Left ventricle myocardium inferior (tissue), 1 donor: ENCODE results near the gene C14orf132. TPM values are rescaled to one million over a fixed set of nuclear protein-coding genes. Genes with fewer than 3 reads are reported as not detected.

Experiments used
- DNase-seq: peaks from one replicate; pipeline ENCODE4 v3.0.0-alpha.2; 2020
- H3K27ac ChIP-seq: fragments of 200-600 bp; replicated peaks from 2 replicates; pipeline ENCODE4 v1.8.0; 2021
- H3K27me3 ChIP-seq: fragments of 200-600 bp; 2 replicates; pipeline ENCODE4 v1.8.0; 2021; ENCODE audit warnings: low read depth
- H3K36me3 ChIP-seq: fragments of 200-600 bp; 2 replicates; pipeline ENCODE4 v1.8.0; 2021
- H3K4me1 ChIP-seq: fragments of 200-600 bp; 2 replicates; pipeline ENCODE4 v1.8.0; 2021
- H3K4me3 ChIP-seq: fragments of 200-600 bp; 2 replicates; pipeline ENCODE4 v1.8.0; 2021; ENCODE audit warnings: mild to moderate bottlenecking, moderate library complexity
- H3K9me3 ChIP-seq: fragments of 200-600 bp; replicated peaks from 2 replicates; pipeline ENCODE4 v1.8.0; 2021
- intact Hi-C: fragments of 100-400 bp; cut with micrococcal nuclease; formaldehyde crosslinking; loops from one replicate; pipeline ENCODE4 v1.11.0; 2022
- total RNA-seq: library from RNA; stranded (reverse); fragmentation: NEBNext Ultra II Directional; extraction: Animal tissue kit (Norgen Biotek cat#: 25700); gene quantifications from one replicate; pipeline ENCODE4 v1.2.1, GENCODE V29; 2021
- TF ChIP-seq, protein P1 (sequence below): fragments of 200-600 bp; IDR thresholded peaks from 2 replicates; pipeline ENCODE4 v1.8.0; 2021; ENCODE audit warnings: antibody characterized with exemption, mild to moderate bottlenecking, borderline replicate concordance
- donor health status: DM: no; HTN: yes; CAD: no; lungs with severe emphysema.

The C14orf132 gene
- total RNA-seq, 1 donor from 2014 or later, result 4.8 TPM

DNA sequence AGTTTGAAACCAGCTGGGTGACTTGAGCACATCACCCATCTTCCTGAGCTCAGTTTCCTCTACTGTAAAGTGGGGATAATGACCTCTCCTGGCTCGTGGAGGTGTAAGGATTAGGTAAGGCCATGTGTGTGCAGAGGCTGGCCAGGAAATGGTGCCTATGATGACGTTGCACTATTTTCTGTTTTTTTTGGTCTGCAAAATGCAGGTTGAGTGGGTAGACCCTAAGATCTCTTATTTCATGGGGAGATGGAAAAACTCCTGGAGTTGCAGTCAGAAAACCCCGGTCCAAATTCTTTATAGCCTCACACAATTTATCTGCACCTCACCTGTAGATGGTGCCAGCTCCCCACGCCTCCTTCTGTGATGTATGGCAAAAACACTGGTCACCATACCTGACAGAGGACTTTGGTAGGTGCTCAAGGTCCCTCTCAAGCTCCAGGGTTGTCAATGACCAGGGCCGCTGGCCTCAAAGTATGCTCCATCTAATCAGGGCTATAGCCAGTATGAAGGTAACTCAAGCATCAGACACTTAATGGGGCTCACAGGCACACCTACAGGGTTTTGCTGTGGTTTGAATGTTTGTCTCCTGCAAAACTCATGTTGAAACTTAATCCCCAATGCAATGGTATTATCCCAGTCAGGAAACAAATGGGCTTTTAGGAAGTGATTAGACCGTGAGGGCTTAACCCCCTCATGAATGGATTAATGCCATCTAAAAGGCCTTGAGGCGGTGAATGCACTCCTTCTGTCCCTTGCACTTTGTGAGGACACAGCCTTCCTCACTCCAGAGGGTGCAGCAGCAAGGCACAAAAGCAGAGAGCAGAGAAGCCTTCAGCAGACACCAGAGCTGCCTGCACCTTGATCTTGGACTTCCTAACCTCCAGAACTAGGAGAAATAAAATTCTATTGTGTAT is 17.6 kb downstream of the C14orf132 start:
- H3K9me3 ChIP-seq, result no peaks in the 10 kb centered on the region
- TF ChIP-seq, protein P1, sequence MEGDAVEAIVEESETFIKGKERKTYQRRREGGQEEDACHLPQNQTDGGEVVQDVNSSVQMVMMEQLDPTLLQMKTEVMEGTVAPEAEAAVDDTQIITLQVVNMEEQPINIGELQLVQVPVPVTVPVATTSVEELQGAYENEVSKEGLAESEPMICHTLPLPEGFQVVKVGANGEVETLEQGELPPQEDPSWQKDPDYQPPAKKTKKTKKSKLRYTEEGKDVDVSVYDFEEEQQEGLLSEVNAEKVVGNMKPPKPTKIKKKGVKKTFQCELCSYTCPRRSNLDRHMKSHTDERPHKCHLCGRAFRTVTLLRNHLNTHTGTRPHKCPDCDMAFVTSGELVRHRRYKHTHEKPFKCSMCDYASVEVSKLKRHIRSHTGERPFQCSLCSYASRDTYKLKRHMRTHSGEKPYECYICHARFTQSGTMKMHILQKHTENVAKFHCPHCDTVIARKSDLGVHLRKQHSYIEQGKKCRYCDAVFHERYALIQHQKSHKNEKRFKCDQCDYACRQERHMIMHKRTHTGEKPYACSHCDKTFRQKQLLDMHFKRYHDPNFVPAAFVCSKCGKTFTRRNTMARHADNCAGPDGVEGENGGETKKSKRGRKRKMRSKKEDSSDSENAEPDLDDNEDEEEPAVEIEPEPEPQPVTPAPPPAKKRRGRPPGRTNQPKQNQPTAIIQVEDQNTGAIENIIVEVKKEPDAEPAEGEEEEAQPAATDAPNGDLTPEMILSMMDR, result no peak
- no peak overlapping the region for H3K4me3 ChIP-seq
- peaks cover 62% of the 10 kb centered on the region for H3K27me3 ChIP-seq
- peaks cover 6% of the 10 kb centered on the region for H3K4me1 ChIP-seq
- no peak for DNase-seq
- H3K27ac ChIP-seq, result no peak overlapping the region
- no peaks in the 10 kb centered on the region for H3K36me3 ChIP-seq
- intact Hi-C loops, result no loop called here

DNA sequence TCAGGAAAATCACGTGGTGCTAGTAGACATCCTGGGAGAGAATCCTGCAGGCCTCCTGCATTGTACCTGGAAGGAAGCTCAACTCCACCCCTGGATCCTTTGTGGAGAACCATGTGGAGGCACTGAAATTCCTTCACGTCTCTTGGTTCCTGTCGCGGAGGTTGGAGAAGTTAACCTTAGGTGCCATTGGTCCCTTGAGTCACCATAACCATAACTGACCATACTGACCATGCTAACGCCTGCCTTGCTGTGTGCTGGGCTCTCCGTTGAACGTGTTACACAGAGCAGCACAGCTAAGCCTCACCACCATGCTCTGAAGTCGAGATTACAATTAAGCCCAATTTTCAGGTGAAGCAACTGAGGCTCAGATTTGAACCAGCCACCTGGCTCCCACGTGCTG is 18.6 kb downstream of the C14orf132 start:
- no peak for DNase-seq
- Histone ChIP-seq H3K4me3 (no peak overlapping the region), H3K9me3 (no peaks in the 10 kb centered on the region), H3K27me3 (peaks cover 72% of the 10 kb centered on the region), H3K27ac (no peak overlapping the region), H3K4me1 (peaks cover 6% of the 10 kb centered on the region), H3K36me3 (no peaks in the 10 kb centered on the region)
- intact Hi-C loops, result no loop called here
- TF ChIP-seq, protein P1, result no peak

DNA sequence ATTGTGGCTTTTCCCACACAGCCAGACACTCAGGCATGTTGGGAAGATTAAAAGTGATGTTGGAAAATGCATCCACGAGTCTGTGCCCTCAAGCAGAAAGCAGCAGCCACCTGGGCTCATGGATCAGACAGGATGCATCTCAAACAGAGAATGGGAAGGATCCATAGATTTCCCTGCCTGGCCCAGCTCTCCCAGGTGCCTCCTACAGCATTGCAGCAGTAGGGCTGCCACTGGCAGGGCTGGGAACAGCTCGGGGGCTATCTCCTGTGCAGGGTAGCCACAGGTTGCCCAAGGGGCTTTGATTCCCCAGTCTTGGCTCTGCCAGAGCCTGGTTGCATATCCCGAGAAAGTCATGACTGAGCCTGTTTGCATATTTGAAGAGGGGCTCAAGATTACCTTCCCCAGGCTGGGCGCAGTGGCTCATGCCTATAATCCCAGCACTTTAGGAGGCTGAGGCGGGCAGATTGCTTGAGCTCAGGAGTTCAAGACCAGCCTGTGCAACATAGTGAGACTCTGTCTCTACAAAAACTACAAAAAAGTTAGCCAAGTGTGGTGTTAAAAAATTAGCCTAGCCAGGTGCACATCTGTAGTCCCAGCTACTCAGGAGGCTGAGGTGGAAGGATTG is 19.5 kb downstream of the C14orf132 start:
- no peak for DNase-seq
- H3K36me3 ChIP-seq, result no peaks in the 10 kb centered on the region
- no peak overlapping the region for H3K4me3 ChIP-seq
- peaks cover 2% of the 10 kb centered on the region for H3K4me1 ChIP-seq
- intact Hi-C loops, result no loop called here
- TF ChIP-seq, protein P1, result no peak
- no peak overlapping the region for H3K27ac ChIP-seq
- H3K27me3 ChIP-seq, result peaks cover 75% of the 10 kb centered on the region
- no peaks in the 10 kb centered on the region for H3K9me3 ChIP-seq

DNA sequence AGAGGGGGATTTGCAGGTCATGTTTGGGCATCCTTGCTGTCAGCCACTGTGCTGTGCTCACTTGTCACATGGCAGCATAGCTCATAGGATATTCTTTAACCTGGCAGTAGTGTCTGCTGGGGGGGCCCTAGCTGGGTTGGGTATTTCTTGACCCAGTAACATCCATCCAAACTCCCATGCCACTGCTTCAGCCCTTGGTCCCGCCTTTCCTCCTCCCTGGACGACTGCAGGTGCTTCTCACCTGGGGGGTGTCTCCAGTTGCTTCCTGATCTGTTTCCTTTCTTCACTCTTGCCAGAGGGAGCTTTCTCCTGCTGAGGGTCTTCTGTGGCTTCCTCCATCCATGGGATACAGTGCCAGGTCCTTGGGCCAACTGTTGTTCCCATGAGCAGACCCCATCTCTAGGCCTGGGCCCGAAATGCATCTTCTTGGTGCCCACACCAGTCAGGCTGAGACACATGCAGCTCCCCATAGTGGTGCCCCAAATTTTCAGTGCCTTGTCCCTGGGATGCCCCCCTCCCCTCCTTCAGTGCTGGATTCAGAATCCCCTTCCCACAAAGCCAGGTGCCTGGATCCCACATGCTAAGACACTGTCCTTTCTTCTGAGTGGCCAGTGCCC is 20.5 kb downstream of the C14orf132 start:
- no peaks in the 10 kb centered on the region for H3K9me3 ChIP-seq
- no peak overlapping the region for H3K4me3 ChIP-seq
- H3K36me3 ChIP-seq, result no peaks in the 10 kb centered on the region
- no peak for DNase-seq
- intact Hi-C loops, result no loop called here
- no peaks in the 10 kb centered on the region for H3K4me1 ChIP-seq
- peaks cover 78% of the 10 kb centered on the region for H3K27me3 ChIP-seq
- H3K27ac ChIP-seq, result no peak overlapping the region
- TF ChIP-seq, protein P1, result no peak

DNA sequence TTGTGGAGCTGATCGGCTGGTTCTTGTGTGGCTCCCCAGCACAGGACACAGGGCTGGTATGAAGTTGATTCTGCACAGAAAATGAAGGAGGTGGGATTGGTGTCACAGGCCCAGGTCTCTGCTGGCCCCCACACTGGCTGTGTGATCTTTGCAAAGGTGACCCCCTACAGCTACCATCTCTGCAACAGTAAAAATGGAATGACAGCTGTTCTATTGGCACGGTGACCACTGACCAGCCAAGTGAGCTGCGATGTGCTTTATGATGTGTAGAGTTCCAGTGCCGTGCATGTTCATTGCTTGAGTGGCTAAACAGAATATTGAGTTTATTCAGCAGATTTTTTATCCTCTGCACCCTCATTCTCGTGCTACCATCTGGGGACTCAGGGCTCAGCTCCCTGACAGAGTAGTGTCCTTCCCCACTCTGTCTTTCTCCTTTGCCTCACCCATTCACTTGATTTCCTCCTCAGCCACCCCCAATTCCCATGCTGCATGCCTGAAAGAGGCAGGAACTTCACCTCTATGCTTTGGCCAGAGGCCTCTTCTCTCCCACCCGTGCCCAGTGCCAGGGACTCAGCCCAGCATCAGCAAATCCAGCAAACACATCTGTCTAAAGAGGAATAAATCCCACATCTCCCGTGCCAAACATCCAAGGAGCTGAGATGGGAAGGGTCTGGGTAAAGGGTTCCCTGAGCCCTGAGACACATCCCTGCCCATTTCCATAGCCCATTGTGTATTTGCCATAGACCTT is 21.2 kb downstream of the C14orf132 start:
- H3K9me3 ChIP-seq, result no peaks in the 10 kb centered on the region
- H3K27ac ChIP-seq, result no peak overlapping the region
- intact Hi-C loops, result no loop called here
- no peaks in the 10 kb centered on the region for H3K4me1 ChIP-seq
- peaks cover 84% of the 10 kb centered on the region for H3K27me3 ChIP-seq
- H3K4me3 ChIP-seq, result no peak overlapping the region
- H3K36me3 ChIP-seq, result no peaks in the 10 kb centered on the region
- TF ChIP-seq, protein P1, result no peak
- DNase-seq, result no peak
